ENCODE measurements around the gene TMA7. TPM values are rescaled to one million over a fixed set of nuclear protein-coding genes. Genes with fewer than 3 reads are reported as not detected.
"Not testable (repeated sequence)": the region's sequence is repeated elsewhere in the genome, so short reads cannot be mapped to it uniquely, and the experiment has no call there.

TMA7 gene
- total and polyA plus RNA-seq, 2 donors (not counting 1 experiment from before 2014, with no cell fraction given), result 306 to 337 TPM

DNA sequence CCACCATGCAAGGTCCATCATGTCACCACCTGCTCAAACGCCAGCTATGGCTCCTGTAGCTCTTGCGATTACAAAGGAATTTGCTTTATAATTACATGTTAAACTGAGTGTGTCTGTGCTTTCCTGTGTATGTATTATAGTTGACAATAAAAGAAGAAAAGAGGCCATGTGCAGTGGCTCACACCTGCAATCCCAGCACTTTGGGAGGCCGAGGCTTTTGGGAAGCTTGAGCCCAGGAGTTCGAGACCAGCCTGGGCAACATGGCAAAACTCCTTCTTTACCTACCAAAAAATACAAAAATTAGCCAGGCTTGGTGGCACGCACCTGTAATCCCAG lies 33.5 kb downstream of the TMA7 start:
- DNase-seq (ENCODE audit: low read depth in 2 of 2), result no peak
- TF ChIP-seq, protein P1, sequence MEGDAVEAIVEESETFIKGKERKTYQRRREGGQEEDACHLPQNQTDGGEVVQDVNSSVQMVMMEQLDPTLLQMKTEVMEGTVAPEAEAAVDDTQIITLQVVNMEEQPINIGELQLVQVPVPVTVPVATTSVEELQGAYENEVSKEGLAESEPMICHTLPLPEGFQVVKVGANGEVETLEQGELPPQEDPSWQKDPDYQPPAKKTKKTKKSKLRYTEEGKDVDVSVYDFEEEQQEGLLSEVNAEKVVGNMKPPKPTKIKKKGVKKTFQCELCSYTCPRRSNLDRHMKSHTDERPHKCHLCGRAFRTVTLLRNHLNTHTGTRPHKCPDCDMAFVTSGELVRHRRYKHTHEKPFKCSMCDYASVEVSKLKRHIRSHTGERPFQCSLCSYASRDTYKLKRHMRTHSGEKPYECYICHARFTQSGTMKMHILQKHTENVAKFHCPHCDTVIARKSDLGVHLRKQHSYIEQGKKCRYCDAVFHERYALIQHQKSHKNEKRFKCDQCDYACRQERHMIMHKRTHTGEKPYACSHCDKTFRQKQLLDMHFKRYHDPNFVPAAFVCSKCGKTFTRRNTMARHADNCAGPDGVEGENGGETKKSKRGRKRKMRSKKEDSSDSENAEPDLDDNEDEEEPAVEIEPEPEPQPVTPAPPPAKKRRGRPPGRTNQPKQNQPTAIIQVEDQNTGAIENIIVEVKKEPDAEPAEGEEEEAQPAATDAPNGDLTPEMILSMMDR (conservative IDR thresholded peaks at IDR 0.05 in 1 of 2, IDR thresholded peaks at IDR 0.05 in 1 of 2; ENCODE audit: low read depth in 1 of 2, low read length in 2 of 2), result no peak
- no peak for TF ChIP-seq EZH2 (IDR thresholded peaks at IDR 0.05; ENCODE audit: low read length, missing control alignments)
- Histone ChIP-seq H3K36me3 (ENCODE audit: control insufficient read depth, insufficient read depth, low read length) (peaks cover 15% of the 10 kb centered on the region), H3K9ac (ENCODE audit: insufficient read depth, low read length) (no peak overlapping the region), H4K20me1 (ENCODE audit: control insufficient read depth, extremely low read depth, insufficient read depth, low read length) (no peaks in the 10 kb centered on the region), H3K27me3 (ENCODE audit: control insufficient read depth, insufficient read depth, low read length) (no peaks in the 10 kb centered on the region), H3K27ac (ENCODE audit: insufficient read depth, low read length) (peak overlapping the region; percentile 98), H3K4me1 (ENCODE audit: control insufficient read depth, extremely low read depth, insufficient read depth, low read length) (peaks cover 4% of the 10 kb centered on the region), H3K4me2 (ENCODE audit: extremely low read depth, insufficient read depth, low read length) (no peak overlapping the region), H3K79me2 (ENCODE audit: control insufficient read depth, insufficient read depth, low read length) (peaks cover 41% of the 10 kb centered on the region), H3K9me3 (ENCODE audit: control insufficient read depth, insufficient read depth, low read depth, low read length) (no peaks in the 10 kb centered on the region), H2AFZ (ENCODE audit: low read length) (peak overlapping the region; percentile 12), H3K4me3 (replicated peaks in 1 of 4; ENCODE audit: control extremely low read depth in 1 of 4, insufficient read depth in 1 of 4, low read depth in 3 of 4, low read length in 4 of 4) (no peak overlapping the region)

DNA sequence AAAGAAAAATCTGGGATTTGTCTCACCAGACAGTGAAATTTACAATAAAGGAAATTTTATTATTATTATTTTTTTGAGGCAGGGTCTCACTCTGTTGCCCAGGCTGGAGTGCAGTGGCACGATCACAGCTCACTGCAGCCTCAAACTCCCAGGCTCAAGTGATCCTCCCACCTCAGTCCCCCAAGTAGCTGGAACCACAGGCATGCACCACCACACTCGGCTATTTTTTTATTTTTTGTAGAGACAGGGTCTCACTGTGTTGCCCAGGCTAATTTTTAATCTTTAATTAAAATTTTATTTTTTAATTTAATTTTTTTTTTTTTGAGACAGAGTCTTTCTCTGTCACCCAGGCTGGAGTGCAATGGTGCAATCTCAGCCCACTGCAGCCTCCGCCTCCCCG lies 34.0 kb downstream of the TMA7 start:
- H3K9ac ChIP-seq (ENCODE audit: insufficient read depth, low read length); H3K4me3 ChIP-seq (replicated peaks in 1 of 4; ENCODE audit: control extremely low read depth in 1 of 4, insufficient read depth in 1 of 4, low read depth in 3 of 4, low read length in 4 of 4); H4K20me1 ChIP-seq (ENCODE audit: control insufficient read depth, extremely low read depth, insufficient read depth, low read length); DNase-seq (ENCODE audit: low read depth in 2 of 2); H3K27me3 ChIP-seq (ENCODE audit: control insufficient read depth, insufficient read depth, low read length); H3K9me3 ChIP-seq (ENCODE audit: control insufficient read depth, insufficient read depth, low read depth, low read length); H3K27ac ChIP-seq (ENCODE audit: insufficient read depth, low read length); H3K4me1 ChIP-seq (ENCODE audit: control insufficient read depth, extremely low read depth, insufficient read depth, low read length); H3K4me2 ChIP-seq (ENCODE audit: extremely low read depth, insufficient read depth, low read length); H2AFZ ChIP-seq (ENCODE audit: low read length): not testable (repeated sequence)
- peaks cover 36% of the 10 kb centered on the region for H3K79me2 ChIP-seq (ENCODE audit: control insufficient read depth, insufficient read depth, low read length)
- peaks cover 12% of the 10 kb centered on the region for H3K36me3 ChIP-seq (ENCODE audit: control insufficient read depth, insufficient read depth, low read length)

DNA sequence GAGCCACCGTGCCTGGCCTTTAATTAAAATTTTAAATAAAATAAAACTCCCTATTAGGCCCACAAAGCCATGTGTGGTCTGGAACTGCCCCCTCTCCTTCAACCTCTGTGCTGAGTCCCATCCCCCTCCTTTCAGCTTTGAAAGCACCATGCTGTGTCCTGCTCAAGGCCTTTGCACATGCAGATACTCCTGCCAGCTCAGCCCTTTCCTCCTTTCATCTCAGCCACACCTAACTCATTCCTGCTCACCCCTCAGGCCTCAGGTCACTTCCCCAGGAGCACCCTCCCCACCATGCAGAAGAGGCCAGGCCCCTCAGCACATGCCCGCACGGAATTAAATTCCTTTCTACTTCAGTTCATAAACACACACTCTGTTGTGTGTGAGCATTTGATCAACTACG lies 34.6 kb downstream of the TMA7 start:
- Histone ChIP-seq H3K36me3 (ENCODE audit: control insufficient read depth, insufficient read depth, low read length) (peaks cover 7% of the 10 kb centered on the region), H3K9me3 (ENCODE audit: control insufficient read depth, insufficient read depth, low read depth, low read length) (no peaks in the 10 kb centered on the region), H3K4me2 (ENCODE audit: extremely low read depth, insufficient read depth, low read length) (no peak overlapping the region), H4K20me1 (ENCODE audit: control insufficient read depth, extremely low read depth, insufficient read depth, low read length) (no peaks in the 10 kb centered on the region), H2AFZ (ENCODE audit: low read length) (no peak overlapping the region), H3K4me1 (ENCODE audit: control insufficient read depth, extremely low read depth, insufficient read depth, low read length) (peaks cover 4% of the 10 kb centered on the region), H3K79me2 (ENCODE audit: control insufficient read depth, insufficient read depth, low read length) (peaks cover 30% of the 10 kb centered on the region), H3K27me3 (ENCODE audit: control insufficient read depth, insufficient read depth, low read length) (no peaks in the 10 kb centered on the region), H3K9ac (ENCODE audit: insufficient read depth, low read length) (no peak overlapping the region), H3K4me3 (replicated peaks in 1 of 4; ENCODE audit: control extremely low read depth in 1 of 4, insufficient read depth in 1 of 4, low read depth in 3 of 4, low read length in 4 of 4) (no peak overlapping the region), H3K27ac (ENCODE audit: insufficient read depth, low read length) (no peak overlapping the region)
- TF ChIP-seq, protein P1 (conservative IDR thresholded peaks at IDR 0.05 in 1 of 2, IDR thresholded peaks at IDR 0.05 in 1 of 2; ENCODE audit: low read depth in 1 of 2, low read length in 2 of 2), result no peak
- TF ChIP-seq EZH2 (IDR thresholded peaks at IDR 0.05; ENCODE audit: low read length, missing control alignments), result no peak
- DNase-seq (ENCODE audit: low read depth in 2 of 2), result no peak
